Measurements from ENCODE around the gene GNG7.

Gene GNG7

DNA sequence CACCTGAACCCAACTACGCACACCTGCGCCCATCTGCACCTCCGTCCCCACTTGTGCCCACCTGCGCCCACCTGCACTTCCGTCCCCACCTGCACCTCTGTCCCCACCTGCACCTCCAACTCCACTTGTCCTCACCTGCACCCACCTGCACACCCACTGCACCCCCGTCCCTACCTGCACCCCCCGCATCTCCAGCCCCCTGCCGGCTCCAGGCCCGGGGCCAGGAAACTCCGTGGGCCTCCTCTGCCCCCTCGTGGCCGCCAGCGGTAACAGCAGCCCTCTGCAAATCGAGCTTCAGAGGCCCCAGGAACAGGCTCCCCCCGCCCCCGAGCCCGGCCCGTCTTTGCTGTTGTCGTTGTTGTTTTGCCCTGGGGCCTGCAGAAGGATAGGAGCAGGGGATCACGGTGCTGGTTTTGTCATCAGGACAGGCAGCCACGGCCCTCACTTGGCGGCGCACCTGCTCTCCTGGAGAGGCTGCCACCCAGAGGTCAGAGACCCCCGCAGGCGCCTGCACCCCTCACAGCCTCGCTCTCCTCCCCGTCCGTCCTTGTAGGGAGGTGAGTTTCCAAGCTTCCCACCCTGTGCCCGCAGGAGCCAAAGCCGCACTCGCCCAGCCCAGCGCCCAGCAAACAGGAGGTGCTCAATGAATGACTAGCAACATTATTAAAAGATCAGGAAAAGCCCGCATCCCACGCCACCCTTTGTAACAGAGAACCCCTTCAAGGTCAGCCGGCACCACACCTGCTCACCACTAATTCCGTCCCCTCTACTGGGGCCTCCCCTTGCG, 65.4 kb downstream of the GNG7 start:
- DNase-seq, result peak; percentile 84
- no peak overlapping the region; a peak in 1 of 4 replicates for H3K4me3 ChIP-seq (ENCODE audit: low read depth in 1 of 2, low read length in 2 of 2)

DNA sequence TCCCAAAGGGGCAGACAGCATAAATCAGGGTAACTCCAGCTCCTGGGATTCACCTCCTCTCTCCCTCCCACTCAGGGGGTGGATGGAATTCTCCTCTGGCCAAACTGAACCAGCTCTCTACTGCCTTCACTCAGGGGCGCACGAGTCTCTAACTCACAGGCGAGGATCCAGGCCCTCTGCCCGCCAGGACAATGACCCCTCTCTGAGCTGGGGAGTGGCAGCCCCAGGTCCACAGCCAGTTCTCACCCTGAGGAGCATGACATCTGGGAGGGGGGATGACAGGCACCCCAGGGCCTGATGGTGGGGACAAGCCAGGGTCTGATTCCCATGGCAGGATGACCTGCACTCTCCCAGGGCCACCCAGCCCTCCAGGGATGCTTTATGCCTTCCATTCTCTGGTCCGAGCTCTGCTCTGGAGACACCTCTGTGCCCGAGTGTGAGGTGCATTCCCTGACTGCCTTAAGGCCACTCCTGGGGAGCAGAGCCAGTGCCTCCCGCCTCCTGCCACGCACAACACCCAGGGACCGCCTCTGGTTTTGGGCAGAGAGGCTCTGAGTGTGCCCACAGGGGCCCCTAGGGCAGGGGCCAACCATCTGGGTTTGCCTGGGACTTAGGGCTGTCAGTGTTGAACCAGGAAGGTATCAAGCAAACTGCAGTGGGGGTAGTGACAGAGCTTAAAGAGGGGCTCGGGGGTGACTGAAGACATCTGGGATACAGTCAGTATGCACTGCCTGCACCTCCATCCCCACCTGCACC, 66.2 kb downstream of the GNG7 start:
- no peaks in the 10 kb centered on the region for H3K36me3 ChIP-seq (ENCODE audit: insufficient read depth, low read length)
- H3K27ac ChIP-seq (ENCODE audit: low read length), result peak overlapping the region; percentile 65
- no peaks in the 10 kb centered on the region for H4K20me1 ChIP-seq (ENCODE audit: insufficient read depth, low read length)
- H3K4me2 ChIP-seq (ENCODE audit: insufficient read depth, low read length), result peak overlapping the region; percentile 43; the same call in 1 of the 2 replicates
- TF ChIP-seq EZH2 (IDR thresholded peaks at IDR 0.05; ENCODE audit: borderline replicate concordance, low read depth, low read length, severe bottlenecking), result no peak
- TF ChIP-seq, protein P1, sequence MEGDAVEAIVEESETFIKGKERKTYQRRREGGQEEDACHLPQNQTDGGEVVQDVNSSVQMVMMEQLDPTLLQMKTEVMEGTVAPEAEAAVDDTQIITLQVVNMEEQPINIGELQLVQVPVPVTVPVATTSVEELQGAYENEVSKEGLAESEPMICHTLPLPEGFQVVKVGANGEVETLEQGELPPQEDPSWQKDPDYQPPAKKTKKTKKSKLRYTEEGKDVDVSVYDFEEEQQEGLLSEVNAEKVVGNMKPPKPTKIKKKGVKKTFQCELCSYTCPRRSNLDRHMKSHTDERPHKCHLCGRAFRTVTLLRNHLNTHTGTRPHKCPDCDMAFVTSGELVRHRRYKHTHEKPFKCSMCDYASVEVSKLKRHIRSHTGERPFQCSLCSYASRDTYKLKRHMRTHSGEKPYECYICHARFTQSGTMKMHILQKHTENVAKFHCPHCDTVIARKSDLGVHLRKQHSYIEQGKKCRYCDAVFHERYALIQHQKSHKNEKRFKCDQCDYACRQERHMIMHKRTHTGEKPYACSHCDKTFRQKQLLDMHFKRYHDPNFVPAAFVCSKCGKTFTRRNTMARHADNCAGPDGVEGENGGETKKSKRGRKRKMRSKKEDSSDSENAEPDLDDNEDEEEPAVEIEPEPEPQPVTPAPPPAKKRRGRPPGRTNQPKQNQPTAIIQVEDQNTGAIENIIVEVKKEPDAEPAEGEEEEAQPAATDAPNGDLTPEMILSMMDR (IDR thresholded peaks at IDR 0.05; ENCODE audit: borderline replicate concordance, extremely low read depth, low read length, poor library complexity, severe bottlenecking), result no peak
- ATAC-seq (ENCODE audit: insufficient read depth, low read depth) (peak; percentile 53), DNase-seq (peak; percentile 36)
- no peak overlapping the region for H3K4me3 ChIP-seq (ENCODE audit: low read depth in 1 of 2, low read length in 2 of 2)
- no peaks in the 10 kb centered on the region for H3K27me3 ChIP-seq (ENCODE audit: insufficient read depth, low read length, poor library complexity)
- no peaks in the 10 kb centered on the region for H3K9me3 ChIP-seq (ENCODE audit: insufficient read depth, low read length, severe bottlenecking)
- H3K4me1 ChIP-seq (ENCODE audit: insufficient read depth, low read length), result peaks cover 22% of the 10 kb centered on the region
- peak overlapping the region; percentile 10; the same call in 1 of the 2 replicates for H3K9ac ChIP-seq (ENCODE audit: low read depth, low read length)
- H2AFZ ChIP-seq (ENCODE audit: low read depth, low read length), result 0 out of 2 replicates have a peak overlapping the region, but pooled peaks have one; percentile 21
- H3K79me2 ChIP-seq (ENCODE audit: insufficient read depth, low read length), result no peaks in the 10 kb centered on the region

More for the DNA sequence above, 65.4 kb downstream of the GNG7 start:
- peak overlapping the region; percentile 65 for H3K27ac ChIP-seq (ENCODE audit: low read length)
- H4K20me1 ChIP-seq (ENCODE audit: insufficient read depth, low read length), result no peaks in the 10 kb centered on the region
- no peaks in the 10 kb centered on the region for H3K27me3 ChIP-seq (ENCODE audit: insufficient read depth, low read length, poor library complexity)
- H3K9me3 ChIP-seq (ENCODE audit: insufficient read depth, low read length, severe bottlenecking), result no peaks in the 10 kb centered on the region
- no peaks in the 10 kb centered on the region for H3K79me2 ChIP-seq (ENCODE audit: insufficient read depth, low read length)
- H3K4me1 ChIP-seq (ENCODE audit: insufficient read depth, low read length), result peaks cover 22% of the 10 kb centered on the region
- H3K36me3 ChIP-seq (ENCODE audit: insufficient read depth, low read length), result no peaks in the 10 kb centered on the region
- TF ChIP-seq, protein P1 (IDR thresholded peaks at IDR 0.05; ENCODE audit: borderline replicate concordance, extremely low read depth, low read length, poor library complexity, severe bottlenecking), result peak; percentile 91
- no peak for TF ChIP-seq EZH2 (IDR thresholded peaks at IDR 0.05; ENCODE audit: borderline replicate concordance, low read depth, low read length, severe bottlenecking)
- H2AFZ ChIP-seq (ENCODE audit: low read depth, low read length), result peak overlapping the region; percentile 43
- H3K4me2 ChIP-seq (ENCODE audit: insufficient read depth, low read length), result peak overlapping the region; percentile 43
- peak overlapping the region; percentile 31 for H3K9ac ChIP-seq (ENCODE audit: low read depth, low read length)
- ATAC-seq (ENCODE audit: insufficient read depth, low read depth), result peak; percentile 84

DNA sequence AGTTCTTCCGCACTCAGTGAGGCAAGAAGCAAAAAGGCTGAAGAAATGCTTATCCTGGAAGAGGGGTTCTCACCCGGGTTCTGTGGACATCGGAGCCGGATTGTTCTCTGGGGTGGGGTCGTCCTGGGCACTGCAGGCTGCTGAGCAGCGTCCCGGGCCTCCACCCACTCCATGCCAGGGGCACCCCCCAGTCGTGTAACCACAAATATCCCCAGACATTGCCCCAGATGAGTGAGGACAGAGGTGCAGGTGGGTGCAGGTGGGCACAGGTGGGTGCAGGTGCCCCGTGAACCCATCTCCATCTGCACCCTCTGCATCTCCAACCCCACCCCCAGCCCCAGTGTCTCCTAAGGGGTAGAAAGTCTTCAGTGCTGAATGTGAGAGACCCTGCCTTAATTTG, 67.5 kb downstream of the GNG7 start:
- no peak overlapping the region for H3K9ac ChIP-seq (ENCODE audit: low read depth, low read length)
- TF ChIP-seq, protein P1 (IDR thresholded peaks at IDR 0.05; ENCODE audit: borderline replicate concordance, extremely low read depth, low read length, poor library complexity, severe bottlenecking), result no peak
- no peak for TF ChIP-seq EZH2 (IDR thresholded peaks at IDR 0.05; ENCODE audit: borderline replicate concordance, low read depth, low read length, severe bottlenecking)
- DNase-seq (no peak), ATAC-seq (ENCODE audit: insufficient read depth, low read depth) (no peak)
- H3K27ac ChIP-seq (ENCODE audit: low read length), result no peak overlapping the region
- peaks cover 6% of the 10 kb centered on the region for H3K9me3 ChIP-seq (ENCODE audit: insufficient read depth, low read length, severe bottlenecking)
- no peak overlapping the region for H3K4me3 ChIP-seq (ENCODE audit: low read depth in 1 of 2, low read length in 2 of 2)
- H3K27me3 ChIP-seq (ENCODE audit: insufficient read depth, low read length, poor library complexity), result no peaks in the 10 kb centered on the region
- H3K4me1 ChIP-seq (ENCODE audit: insufficient read depth, low read length), result peaks cover 22% of the 10 kb centered on the region
- H3K36me3 ChIP-seq (ENCODE audit: insufficient read depth, low read length), result no peaks in the 10 kb centered on the region
- H2AFZ ChIP-seq (ENCODE audit: low read depth, low read length), result no peak overlapping the region
- no peaks in the 10 kb centered on the region for H4K20me1 ChIP-seq (ENCODE audit: insufficient read depth, low read length)
- no peak overlapping the region for H3K4me2 ChIP-seq (ENCODE audit: insufficient read depth, low read length)
- H3K79me2 ChIP-seq (ENCODE audit: insufficient read depth, low read length), result no peaks in the 10 kb centered on the region
